NCI-H69 (cell line): ENCODE measurements around the gene NANOS3.
"Not testable (repeated sequence)": the region's sequence is repeated elsewhere in the genome, so short reads cannot be mapped to it uniquely, and the experiment has no call there.

Experiments
- DNase-seq: peaks from one replicate; lab custom pipeline; 2025; lab: John Stamatoyannopoulos, UW

Gene NANOS3

GRCh38 chr19:13920940-13921747, 44.2 kb downstream of the NANOS3 start:
- DNase-seq, result peak; percentile 56

- DNase-seq, result not testable (repeated sequence)
Measured at GRCh38 chr19:13922118-13922517, 45.2 kb downstream of the NANOS3 start.

GRCh38 chr19:13923194-13923987, 46.5 kb downstream of the NANOS3 start:
- no peak for DNase-seq

GRCh38 chr19:13926010-13926409, 49.1 kb downstream of the NANOS3 start:
- DNase-seq, result no peak

GRCh38 chr19:13926715-13927114, 49.8 kb downstream of the NANOS3 start:
- DNase-seq, result no peak

GRCh38 chr19:13929340-13929739, 52.4 kb downstream of the NANOS3 start:
- peak; percentile 37 for DNase-seq

GRCh38 chr19:13929956-13930355, 53.0 kb downstream of the NANOS3 start:
- no peak for DNase-seq
